Activated CD4-positive, alpha-beta T cell treated with anti-CD3 and anti-CD28 coated beads, Interleukin-2, amount 50 U/mL, for 16 hours (primary cell): Measurements from ENCODE around the gene MECR.
"Not testable (repeated sequence)": the region's sequence is repeated elsewhere in the genome, so short reads cannot be mapped to it uniquely, and the experiment has no call there.

ENCODE experiments used
- DNase-seq: peaks from one replicate; pipeline ENCODE4 v3.0.0-alpha.2; 2020

MECR gene

GRCh38 chr1:29166291-29166878 is 64.3 kb downstream of the MECR start:
- DNase-seq = no peak

GRCh38 chr1:29164588-29164987 is 66.1 kb downstream of the MECR start:
- no peak for DNase-seq

- DNase-seq = no peak
These were observed 68.1 kb downstream of the MECR start for GRCh38 chr1:29162476-29163138.

GRCh38 chr1:29162025-29162424 is 68.7 kb downstream of the MECR start:
- DNase-seq = no peak

GRCh38 chr1:29159773-29160172 is 71.0 kb downstream of the MECR start:
- DNase-seq = no peak

- DNase-seq = no peak
These were observed 73.5 kb downstream of the MECR start for GRCh38 chr1:29157269-29157601.

GRCh38 chr1:29156543-29157268 is 74.0 kb downstream of the MECR start:
- no peak for DNase-seq

GRCh38 chr1:29152046-29152805 is 78.5 kb downstream of the MECR start:
- DNase-seq = no peak

- DNase-seq = not testable (repeated sequence)
These were observed 80.4 kb downstream of the MECR start for GRCh38 chr1:29150346-29150745.

GRCh38 chr1:29148656-29149491 is 81.9 kb downstream of the MECR start:
- no peak for DNase-seq

- DNase-seq = no peak
These were observed 84.8 kb downstream of the MECR start for GRCh38 chr1:29145739-29146437.

- no peak for DNase-seq
These were observed 86.6 kb downstream of the MECR start for GRCh38 chr1:29144178-29144577.

GRCh38 chr1:29142714-29143113 is 88.0 kb downstream of the MECR start:
- DNase-seq = no peak
